GM21529 (cell line): ENCODE results near the gene ACSM3.
"Not testable (repeated sequence)": the region's sequence is repeated elsewhere in the genome, so short reads cannot be mapped to it uniquely, and the experiment has no call there.

Experiments
- ATAC-seq: cut with Tn5 transposase; IDR thresholded peaks from one replicate; pipeline ENCODE4 v1.9.1; 2021; ENCODE audit not compliant: unreplicated experiment

The ACSM3 gene

GRCh38 chr16:20763461-20764232, at the start of gene ACSM3:
Gene ACSM3 (plus strand): TSS chr16:20764014. CDS start chr16:20770035, 6,021 bp downstream.
- peak; percentile 97 for ATAC-seq

DNA sequence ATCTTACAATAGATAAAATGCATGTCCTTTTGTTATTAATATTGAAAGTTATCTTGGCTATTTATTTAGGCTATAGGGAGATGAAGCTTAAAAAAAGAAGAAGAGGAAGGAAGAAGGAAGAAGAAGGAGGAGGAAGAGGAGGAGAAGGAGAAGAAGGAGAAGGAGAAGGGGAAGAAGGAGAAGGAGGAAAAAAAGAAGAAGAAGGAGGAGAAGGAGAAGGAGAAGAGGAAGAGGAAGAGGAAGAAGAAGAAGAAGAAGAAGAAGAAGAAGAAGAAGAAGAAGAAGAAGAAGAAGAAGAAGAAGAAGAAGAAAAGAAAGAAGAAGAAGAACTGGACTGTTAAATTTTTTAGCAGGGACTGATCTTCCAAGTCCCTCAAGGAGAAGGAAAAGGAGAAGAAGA, 46.1 kb upstream of the ACSM3 start:
- ATAC-seq = not testable (repeated sequence)

DNA sequence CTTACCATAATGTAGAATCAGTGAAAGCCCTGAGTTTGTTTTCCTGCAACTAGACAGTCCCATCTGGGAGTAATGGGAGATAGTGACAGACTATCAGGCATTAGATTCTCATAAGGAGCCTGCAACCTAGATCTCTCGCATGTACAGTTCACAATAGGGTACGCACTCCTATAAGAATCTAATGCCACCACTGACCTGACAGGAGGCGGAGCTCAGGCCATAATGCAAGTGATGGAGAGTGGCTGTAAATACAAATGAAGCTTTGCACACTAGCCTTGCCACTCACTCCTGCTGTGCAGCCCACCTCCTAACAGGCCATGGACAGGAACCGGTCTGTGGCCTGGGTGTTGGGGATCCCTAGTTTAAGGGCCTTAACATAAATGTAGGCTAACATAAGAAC, 43.6 kb upstream of the ACSM3 start:
- no peak for ATAC-seq

GRCh38 chr16:20726661-20727060, 37.2 kb upstream of the ACSM3 start:
- ATAC-seq = no peak

GRCh38 chr16:20727181-20727580, 36.6 kb upstream of the ACSM3 start:
- no peak for ATAC-seq

- no peak for ATAC-seq
Measured at GRCh38 chr16:20729141-20729540, 34.7 kb upstream of the ACSM3 start.

DNA sequence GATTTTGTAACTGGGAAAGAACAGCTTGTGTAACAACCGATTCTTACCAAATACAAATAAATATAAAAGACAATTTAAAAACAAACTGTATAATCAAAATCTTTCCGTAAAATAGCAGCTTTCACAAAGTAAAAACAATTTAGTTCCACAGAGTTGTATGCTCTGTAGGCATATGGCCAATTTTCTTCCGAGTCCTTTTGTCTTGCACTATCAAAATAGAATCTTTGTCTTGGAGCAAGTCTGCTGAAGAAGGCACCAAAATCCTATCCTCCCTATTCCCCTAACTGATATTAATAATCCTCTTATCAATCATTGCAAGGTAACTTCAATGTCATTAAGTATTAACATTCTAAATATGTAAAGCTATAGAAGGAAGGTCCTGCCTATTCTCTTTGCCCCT, 29.8 kb upstream of the ACSM3 start:
- ATAC-seq = no peak

GRCh38 chr16:20734782-20735181, 29.0 kb upstream of the ACSM3 start:
- ATAC-seq = no peak

- no peak for ATAC-seq
Measured at GRCh38 chr16:20735490-20735889, 28.3 kb upstream of the ACSM3 start.

DNA sequence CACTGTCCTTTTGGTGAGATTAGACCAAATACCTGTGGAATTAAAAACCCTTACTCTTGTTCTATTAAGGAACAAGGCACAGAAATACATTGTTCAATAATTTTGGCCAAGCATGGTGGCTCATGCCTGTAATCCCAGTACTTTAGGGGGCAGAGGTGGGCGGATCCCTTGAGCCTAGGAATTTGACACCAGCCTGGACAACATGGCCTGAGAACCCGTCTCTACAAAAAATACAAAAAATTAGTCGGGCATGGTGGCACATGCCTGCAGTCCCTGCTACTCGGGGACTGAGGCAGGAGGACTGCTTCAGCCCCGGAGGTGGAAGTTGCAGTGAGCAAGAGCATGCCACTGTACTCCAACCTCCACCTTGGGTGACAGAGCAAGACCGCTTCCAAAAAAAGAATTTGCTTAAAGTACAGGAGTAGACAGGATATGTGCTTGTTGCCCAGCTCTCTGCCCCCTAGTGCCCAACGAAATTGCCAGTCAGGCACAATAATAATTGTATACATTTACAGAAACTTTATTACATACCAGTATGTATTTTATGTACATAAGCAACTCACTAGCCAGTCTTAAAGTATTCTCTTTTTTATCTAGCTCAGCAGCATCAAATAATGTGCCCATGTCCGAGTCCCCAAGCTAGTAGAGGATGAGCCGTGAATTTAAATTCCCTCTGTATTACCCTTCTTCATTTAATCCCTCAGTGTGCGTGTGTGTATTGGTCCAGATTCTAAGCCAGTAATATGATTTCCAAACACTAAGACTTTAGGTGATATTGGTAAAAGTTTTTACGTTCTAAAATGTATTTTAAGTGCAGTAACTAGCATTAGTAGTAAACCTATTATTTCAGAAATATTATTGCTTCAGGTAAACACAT, 23.6 kb upstream of the ACSM3 start:
- ATAC-seq = no peak

- ATAC-seq = peak; percentile 87
Measured at GRCh38 chr16:20740901-20741521, 22.8 kb upstream of the ACSM3 start.

- ATAC-seq = peak; percentile 85
Measured at GRCh38 chr16:20741554-20742285, 22.1 kb upstream of the ACSM3 start, which contains the start of gene THUMPD1. Gene THUMPD1 (minus strand): TSS chr16:20741818. CDS start chr16:20741739, 79 bp downstream.

GRCh38 chr16:20743591-20743990, 20.2 kb upstream of the ACSM3 start:
- no peak for ATAC-seq

DNA sequence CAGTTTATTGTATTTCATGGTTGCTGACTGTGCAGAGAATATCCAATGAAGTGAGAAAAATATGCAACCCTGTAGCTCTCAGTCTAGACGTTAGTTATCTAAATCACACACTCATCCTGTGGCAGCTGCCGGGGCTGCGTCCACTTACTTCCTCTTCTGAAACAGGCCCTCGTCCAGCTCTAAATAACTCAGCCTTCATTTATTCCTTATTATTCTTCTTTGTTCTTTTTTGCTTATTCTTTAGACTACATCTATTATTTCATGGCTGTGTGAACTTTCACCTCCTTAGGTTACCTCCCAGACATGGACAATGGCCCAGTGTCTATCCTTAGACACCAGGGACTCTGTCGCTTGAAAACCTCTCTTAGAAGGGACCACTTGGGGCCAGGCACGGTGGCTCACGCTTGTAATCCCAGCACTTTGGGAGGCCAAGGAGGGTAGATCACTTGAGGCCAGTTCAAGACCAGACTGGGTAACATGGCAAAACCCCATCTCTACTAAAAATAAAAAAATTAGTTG, 18.8 kb upstream of the ACSM3 start:
- ATAC-seq = no peak

GRCh38 chr16:20746461-20746860, 17.4 kb upstream of the ACSM3 start:
- no peak for ATAC-seq

DNA sequence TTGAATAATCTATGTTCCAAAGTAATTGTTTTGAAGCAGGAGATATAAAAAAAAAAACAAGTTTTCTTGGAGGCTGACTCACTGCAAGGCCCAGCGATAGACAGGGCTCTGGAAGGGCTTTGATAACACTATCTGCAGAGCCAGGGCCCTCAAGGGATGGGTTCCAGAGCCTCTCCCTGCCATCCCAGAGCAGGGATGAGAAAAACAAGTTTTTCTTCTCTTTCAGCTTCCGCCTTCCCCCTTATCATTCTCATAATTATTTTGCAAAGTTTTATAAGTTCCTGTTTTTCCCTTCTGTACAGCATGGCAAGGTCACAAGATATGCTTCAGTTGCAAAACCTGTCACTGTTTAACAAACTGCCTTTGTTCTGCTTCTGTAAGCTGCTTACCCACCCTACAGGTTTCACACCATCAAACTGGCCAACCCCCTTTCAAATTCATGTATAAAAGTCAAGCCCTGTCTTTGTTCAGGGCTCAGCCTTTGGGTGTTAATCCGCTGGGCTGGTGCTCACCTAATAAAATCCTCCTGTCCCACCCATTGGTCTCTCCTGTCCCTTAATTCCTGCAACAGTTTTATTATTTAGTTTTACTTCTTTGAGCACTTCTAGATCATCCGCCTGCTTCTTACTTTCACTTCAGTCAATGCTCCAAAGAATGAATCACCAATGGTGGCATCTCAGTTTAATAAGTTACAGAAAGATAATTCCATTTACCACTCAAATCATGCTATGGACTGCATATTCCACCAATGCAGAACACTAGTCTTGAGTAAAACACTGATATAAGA, 16.6 kb upstream of the ACSM3 start:
- no peak for ATAC-seq

DNA sequence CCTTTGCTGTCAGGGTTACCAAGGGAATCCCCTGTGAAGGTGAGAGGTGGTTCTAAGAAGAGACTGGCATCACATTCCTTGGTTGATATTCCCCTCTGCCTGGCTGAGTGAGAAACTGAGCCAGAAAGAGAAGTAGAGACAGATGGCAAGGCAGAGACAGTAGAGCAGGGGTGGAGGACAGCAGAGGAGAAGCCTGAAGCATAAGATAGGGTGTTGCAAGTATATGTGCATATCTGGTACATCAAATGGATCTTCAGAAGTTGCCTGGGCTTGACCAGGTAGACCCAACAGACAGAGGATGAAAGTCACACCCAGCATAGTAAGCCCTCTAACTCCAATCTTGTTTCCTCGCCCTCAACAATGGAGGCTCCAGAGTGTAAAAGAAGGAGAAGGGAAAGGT, 14.3 kb upstream of the ACSM3 start:
- ATAC-seq = no peak

- ATAC-seq = no peak
Measured at GRCh38 chr16:20750558-20750957, 13.3 kb upstream of the ACSM3 start.

- ATAC-seq = no peak
Measured at GRCh38 chr16:20753727-20754126, 10.1 kb upstream of the ACSM3 start.

DNA sequence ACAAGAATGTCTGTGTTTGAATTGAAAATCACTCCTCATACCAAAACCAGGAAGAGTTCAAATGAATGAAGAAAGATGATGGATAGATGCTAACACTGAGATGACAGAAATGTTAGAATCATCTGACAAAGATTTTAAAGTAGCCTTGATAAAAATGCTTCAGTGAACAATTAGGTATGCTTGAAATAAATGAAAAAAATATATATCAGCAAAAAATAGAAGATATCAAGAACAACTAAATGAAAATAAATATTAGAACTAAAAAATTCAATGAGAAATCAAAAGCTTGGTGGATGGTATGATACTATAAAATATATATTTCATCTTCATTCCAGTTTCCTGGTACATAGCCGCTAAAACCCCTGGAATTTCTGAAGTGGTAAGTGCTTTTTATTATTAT, 8.6 kb upstream of the ACSM3 start:
- no peak for ATAC-seq
